ENCODE results near the gene C3orf80.
"Not testable (repeated sequence)": the region's sequence is repeated elsewhere in the genome, so short reads cannot be mapped to it uniquely, and the experiment has no call there.

C3orf80 gene

DNA sequence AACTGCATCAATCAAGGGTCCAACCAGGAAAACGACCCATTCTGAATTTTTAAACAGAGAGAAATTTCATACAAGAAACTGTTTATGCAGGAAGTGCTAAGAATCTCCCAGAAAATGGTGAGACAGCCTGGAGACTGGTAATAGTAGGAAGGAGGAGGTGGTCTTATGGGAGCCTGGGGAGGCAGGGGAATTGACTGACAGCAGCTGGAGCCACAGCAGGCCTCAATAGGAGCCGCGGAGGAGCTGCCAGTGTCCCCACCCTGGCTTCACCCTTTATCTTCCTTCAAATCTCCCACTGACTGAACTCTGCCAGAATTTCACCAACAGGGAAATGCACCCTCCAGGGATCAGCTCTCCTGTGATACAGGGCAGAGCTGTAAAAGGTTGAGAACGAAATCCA, 7.5 kb upstream of the C3orf80 start:
- DNase-seq: no peak

DNA sequence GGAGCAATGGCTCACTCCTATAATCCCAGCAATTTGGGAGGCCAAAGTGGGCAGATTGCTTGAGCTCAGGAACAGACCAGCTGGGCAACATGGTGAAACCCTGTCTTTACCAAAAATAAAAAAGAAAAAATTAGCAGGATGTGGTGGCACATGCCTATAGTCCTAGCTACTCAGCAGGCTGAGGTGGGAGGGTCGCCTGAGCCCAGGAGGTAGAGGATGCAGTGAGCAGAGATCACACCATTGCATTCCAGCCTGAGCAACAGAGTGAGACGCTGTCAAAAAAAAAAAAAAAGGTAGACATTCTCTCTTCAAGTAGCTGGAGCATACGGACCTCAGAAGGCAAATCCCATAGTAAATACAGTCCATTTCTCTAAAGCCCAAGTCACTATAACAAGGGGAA, 7.1 kb upstream of the C3orf80 start:
- DNase-seq: no peak

GRCh38 chr3:160220038-160220437, 5.2 kb upstream of the C3orf80 start:
- no peak for DNase-seq

DNA sequence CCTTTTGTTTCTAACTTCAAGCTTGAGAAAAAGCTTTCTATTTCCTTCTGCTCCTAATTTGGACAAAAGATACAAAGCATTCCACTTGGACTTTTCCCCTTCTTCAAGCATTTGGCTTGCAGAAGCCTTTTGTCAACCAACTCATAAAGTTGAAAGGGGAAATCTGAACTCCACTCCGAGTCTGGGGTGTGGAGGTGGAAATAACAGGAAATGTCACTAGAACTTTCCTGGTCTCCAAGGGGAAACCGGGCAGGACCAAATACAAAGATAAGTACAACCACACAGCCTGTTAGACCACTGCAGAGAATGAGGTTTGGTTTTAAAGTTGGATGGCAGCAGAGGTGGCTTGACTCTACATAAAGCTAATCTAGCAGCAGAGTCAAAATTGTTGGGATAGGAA, 4.2 kb upstream of the C3orf80 start:
- DNase-seq: no peak

DNA sequence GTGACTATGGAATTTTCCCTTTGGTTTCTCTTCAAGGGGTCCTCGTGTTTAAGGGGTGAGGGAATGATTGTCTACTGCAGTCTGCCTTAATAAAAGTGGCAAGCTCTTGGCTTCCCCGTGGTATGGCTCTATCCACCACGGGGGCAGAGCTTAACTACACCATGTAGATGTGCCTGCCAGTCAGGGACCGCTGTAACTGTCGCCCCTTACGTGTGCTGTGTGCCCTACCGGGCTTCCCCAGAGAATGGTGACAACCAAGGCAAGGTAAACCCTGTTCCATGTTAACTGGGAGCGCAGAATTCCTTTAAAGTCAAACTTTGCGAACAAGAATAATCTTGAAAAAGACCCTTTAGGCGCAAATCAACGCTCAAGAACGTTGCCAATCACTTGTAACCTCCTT, 966 bp upstream of the C3orf80 start:
- no peak for DNase-seq

- DNase-seq: no peak
Observed at GRCh38 chr3:160224811-160225175, 429 bp upstream of the C3orf80 start.

GRCh38 chr3:160226026-160226907, 1.0 kb downstream of the C3orf80 start:
- DNase-seq: no peak

GRCh38 chr3:160227419-160227818, 2.2 kb downstream of the C3orf80 start:
- DNase-seq: no peak

DNA sequence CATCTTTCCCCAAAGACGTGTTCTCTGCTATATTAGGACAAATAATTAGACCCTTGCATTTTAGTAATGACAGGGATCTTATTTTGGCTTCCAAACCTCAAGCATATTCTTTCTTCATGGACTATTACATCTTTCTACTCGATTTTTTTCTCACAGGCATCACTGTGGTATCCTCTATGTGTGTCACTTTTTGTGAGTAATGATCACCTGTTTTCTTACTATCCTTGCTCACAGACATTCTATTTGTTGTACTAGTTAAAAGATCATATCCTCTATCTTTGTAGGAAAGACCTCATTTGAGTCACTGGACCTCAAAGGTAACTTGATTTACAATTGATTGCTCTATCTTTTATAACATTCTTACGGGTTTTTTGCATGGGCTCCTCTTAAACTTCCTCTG, 6.8 kb downstream of the C3orf80 start:
- no peak for DNase-seq

GRCh38 chr3:160240719-160241118, 15.5 kb downstream of the C3orf80 start:
- DNase-seq: not testable (repeated sequence)

GRCh38 chr3:160245261-160245800, 20.1 kb downstream of the C3orf80 start:
- no peak for DNase-seq

- DNase-seq: no peak
Observed at GRCh38 chr3:160247766-160248165, 22.5 kb downstream of the C3orf80 start.

DNA sequence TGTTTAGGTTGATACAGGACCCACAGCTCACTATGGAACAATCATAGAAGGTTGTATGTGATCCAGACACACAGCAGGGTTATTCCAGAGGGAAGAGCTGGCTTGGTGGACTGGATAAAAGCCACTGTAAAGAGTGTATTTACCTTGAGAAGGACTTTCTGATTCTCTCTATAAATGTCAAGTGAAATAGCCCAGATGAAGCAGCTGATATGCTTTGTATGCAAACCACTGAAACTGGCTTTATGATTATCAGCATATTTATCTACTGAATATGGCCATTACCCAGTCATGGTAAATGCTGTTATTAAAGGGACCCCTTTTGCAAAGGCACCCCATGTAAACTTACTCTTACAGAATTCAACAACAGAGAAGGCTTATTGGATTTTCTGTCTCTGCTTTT, 28.1 kb downstream of the C3orf80 start:
- DNase-seq: no peak

GRCh38 chr3:160257606-160258005, 32.4 kb downstream of the C3orf80 start:
- no peak for DNase-seq

GRCh38 chr3:160259589-160259988, 34.4 kb downstream of the C3orf80 start:
- no peak for DNase-seq

DNA sequence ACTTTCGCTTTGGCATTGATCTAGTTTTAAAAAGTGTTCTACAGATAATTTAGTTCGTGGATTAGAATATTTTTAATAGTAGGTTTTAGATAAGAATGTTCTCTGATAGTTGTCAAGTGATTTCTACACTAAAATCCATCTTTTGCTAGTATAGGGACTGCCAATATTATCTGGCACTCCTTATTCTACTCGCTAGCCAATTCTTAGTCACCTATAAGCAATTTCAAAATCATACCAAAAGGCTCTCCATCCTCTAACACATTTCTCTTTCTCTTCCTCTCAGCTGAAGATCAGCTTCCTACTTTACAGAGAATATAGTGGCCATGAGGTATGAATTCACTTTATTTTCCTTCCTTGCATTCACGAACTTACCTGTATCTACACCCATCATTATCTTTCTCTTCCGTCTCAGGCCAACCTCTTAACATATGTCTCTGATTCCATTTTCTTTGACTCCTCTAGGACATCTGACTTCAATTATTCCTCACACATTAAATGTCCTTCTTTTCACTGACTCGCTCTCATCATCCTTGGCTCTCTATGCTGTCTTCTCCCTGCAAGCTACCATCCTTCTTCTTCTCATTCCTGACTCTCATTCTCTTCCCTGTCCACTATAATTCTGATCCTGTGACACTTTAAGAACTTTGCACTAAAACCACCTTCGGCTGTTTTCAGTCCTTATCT, 35.5 kb downstream of the C3orf80 start:
- DNase-seq: no peak

- DNase-seq: no peak
Observed at GRCh38 chr3:160265088-160265487, 39.9 kb downstream of the C3orf80 start.
